22Rv1 (cell line): Measurements from ENCODE around the gene NODAL.

ENCODE experiments used
- H3K27ac ChIP-seq: fragments of 450-650 bp; 2 replicates; pipeline ENCODE4 v1.5.1; 2017
- ZFX ChIP-seq: fragments of 450-650 bp; IDR thresholded peaks from 2 replicates; pipeline ENCODE4 v1.6.1; 2017; ENCODE audit warnings: antibody characterized with exemption, borderline replicate concordance
- TF ChIP-seq, protein P1 (sequence below): fragments of 450-650 bp; IDR thresholded peaks from 2 replicates; pipeline ENCODE4 v1.5.1; 2017; ENCODE audit warnings: mild to moderate bottlenecking

The NODAL gene

DNA sequence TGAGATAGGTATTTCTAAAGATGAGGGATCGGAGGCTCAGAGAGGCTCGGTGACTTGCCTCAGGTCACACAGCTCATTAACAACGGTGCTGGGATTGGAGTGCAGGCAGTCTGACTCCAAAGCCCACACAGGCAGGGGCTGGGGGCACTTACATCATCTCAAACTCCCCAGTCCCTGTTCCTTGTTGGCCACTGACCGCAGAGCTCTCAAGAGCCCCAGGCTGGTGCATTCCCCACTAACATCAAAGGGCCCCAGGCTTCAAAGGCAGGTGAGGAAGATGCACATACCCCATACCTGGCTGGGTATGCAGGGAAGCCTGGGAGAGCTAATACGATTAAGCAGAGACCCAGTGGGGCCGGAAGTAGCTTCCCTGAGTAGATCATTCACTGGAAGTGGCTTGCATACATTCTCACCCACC lies 13.7 kb upstream of the NODAL start:
- no peak for TF ChIP-seq ZFX
- TF ChIP-seq, protein P1, sequence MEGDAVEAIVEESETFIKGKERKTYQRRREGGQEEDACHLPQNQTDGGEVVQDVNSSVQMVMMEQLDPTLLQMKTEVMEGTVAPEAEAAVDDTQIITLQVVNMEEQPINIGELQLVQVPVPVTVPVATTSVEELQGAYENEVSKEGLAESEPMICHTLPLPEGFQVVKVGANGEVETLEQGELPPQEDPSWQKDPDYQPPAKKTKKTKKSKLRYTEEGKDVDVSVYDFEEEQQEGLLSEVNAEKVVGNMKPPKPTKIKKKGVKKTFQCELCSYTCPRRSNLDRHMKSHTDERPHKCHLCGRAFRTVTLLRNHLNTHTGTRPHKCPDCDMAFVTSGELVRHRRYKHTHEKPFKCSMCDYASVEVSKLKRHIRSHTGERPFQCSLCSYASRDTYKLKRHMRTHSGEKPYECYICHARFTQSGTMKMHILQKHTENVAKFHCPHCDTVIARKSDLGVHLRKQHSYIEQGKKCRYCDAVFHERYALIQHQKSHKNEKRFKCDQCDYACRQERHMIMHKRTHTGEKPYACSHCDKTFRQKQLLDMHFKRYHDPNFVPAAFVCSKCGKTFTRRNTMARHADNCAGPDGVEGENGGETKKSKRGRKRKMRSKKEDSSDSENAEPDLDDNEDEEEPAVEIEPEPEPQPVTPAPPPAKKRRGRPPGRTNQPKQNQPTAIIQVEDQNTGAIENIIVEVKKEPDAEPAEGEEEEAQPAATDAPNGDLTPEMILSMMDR, result no peak
- no peak overlapping the region for H3K27ac ChIP-seq

DNA sequence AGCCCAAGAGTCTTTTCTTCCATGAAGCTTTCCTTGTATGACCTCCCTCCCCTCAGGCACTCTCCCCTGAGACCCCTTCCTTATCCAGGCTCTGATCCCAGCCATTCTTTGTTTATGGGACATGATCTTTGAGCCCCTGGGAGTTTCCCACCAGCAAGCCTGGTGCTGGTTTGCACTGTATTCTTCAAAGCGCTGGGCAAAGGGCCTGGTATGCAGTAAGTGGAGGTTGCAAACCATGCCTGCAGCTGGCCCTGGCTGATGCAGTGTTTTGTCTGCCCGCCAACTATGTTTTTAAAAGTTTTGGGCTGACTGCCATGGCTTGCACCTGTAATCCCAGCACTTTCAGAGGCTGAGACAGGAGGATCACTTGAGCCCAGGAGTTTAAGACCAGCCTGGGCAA lies 6.8 kb upstream of the NODAL start:
- TF ChIP-seq ZFX, result no peak
- TF ChIP-seq, protein P1, result no peak
- H3K27ac ChIP-seq, result no peak overlapping the region

DNA sequence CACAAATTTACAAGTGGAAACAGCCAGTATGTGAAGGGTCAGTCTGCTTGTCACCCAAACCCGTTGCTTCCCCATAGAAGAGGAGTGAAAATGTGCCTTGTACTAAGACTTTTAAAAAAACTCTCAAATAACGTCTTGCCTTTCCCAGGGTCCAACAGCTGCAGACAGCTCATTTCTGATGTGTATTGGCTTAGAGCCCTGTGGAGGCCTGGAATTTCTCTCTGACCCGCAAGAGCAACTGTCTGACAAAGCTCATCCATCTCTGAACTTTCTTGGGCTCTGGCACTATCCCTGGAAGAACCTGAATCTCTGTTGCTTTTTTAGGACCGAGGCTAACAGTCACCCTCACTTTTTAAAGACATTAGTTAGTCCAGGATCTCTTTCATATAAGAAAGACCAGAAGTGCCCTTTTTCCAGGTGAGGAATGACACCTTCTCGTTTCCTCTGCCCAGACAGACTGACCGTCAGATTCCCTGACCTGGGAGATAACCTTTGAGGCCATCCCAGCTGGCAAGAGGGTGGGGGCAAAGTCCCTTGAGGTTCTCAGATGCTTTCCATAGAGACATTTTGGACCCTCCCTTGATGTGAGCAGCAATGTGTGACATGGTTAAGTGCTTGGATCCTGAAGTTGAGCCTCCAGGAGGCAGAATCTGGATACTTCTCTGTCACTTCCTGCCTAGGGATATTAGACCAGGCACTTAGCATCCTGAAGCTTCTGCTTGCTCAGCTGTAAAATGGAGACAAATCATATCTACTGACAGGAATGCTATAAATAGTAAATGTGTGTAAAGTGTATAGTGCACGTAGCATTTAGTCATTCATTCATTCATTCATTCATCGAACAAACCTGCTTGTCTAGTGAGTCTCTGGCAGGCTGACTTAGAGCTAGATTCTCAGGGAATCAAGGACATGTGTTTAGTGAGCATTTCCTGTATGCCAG lies 4.5 kb upstream of the NODAL start:
- no peak overlapping the region for H3K27ac ChIP-seq
- no peak for TF ChIP-seq ZFX
- TF ChIP-seq, protein P1, result no peak

DNA sequence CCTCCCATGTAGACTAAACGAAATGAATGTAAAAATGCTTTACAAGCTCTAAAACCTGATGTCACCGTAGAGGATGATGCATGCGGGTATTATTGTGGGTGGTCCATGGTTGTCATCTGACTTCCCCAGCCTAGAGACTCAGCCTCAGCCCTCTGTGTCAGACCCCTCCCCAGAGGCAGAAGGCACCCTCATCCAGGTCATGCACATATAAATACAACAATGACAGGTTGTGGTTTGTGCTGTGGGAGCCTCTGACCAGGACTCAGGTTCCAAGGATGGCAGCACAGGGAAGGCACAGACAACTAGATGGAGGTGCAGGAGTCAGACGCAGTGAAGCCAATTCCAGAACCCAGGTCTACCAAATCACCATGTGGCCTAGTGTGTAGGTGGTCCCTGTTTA lies 3.3 kb upstream of the NODAL start:
- no peak for TF ChIP-seq ZFX
- TF ChIP-seq, protein P1, result no peak
- H3K27ac ChIP-seq, result no peak overlapping the region

DNA sequence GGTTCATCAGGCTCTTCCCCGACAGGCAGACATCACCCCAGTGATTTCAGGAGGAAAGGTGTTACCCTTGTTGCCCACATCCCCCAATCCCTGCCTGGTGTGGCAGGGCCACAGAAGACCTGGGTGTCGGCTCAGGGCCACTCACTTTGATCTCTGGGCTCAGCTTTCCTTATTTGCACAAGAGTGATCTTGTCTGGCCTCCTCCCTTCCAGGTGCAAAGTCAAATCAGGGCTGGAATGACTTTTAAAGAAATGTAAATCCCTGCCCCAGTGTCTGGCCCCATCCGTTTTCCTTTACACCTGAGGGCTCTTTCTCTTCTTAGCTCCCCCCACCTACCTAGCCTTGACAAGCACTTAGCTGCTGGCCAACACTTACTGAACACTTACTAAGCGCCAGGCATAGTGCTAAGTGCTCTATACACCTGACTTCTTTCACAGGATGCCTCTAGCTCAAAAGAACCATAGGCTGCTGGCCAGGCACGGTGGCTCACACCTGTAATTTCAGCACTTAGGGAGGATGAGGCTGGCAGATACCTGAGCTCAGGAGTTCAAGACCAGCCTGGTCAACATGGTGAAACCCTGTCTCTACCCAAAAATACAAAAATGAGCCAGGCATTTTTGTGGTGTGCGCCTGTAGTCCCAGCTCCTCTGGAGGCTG lies 979 bp upstream of the NODAL start:
- H3K27ac ChIP-seq, result no peak overlapping the region
- TF ChIP-seq, protein P1, result no peak
- TF ChIP-seq ZFX, result no peak

DNA sequence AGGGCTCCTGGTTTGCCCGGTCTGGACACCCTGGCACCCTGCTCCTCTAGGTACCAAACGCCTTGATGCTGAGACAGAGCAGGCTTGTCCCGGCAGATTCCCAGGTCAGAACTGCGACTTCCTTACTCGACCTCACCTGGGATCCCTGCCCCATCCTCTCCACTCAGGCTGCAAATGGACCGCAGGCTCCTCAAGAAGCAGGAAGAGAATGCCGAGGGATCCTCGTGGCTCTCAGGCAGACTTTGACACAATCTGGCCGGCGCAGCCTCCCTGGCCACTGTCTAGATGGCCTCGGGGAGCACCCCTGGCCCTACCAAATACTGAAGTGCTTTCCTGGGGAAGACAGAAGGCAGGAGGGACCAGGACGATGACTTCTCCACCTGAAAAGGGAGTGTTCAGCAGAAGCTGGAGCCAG lies 421 bp upstream of the NODAL start:
- H3K27ac ChIP-seq, result no peak overlapping the region
- TF ChIP-seq ZFX, result no peak
- TF ChIP-seq, protein P1, result no peak
